ENCODE measurements around the gene CAMK2B. TPM values are rescaled to one million over a fixed set of nuclear protein-coding genes. Genes with fewer than 3 reads are reported as not detected.

CAMK2B gene
- polyA plus RNA-seq, 3 donors, result 0.13 TPM; not detected in 2

DNA sequence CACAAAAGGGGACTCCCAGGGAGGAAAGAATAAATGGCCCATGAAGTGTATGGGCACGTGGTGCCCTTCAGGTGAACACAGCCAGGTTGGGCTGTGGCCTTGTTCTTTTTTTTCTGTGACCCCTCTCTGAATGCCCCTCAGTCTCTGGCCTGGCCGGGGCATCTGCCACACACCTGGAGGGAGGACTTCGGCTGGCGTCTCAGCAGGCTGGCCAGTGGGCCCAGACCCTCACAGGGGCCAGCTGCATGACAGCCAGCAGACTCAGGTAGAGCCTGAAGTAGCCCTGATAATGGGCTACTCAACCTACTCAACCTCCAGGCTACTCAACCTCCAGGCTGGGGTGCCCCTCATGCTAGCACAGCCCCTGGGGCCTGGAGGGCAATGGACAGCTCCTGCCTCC lies 9.8 kb upstream of the CAMK2B start:
- TF ChIP-seq CTCF (IDR thresholded peaks at IDR 0.05), result no peak
- Histone ChIP-seq H3K9me3 (replicated peaks in 1 of 2; ENCODE audit: control insufficient read depth in 1 of 2, insufficient read depth in 1 of 2, low read length in 2 of 2) (no peaks in the 10 kb centered on the region), H3K4me2 (replicated peaks; ENCODE audit: extremely low read depth, low read length, poor library complexity, severe bottlenecking) (no peak overlapping the region), H3K9ac (ENCODE audit: insufficient read depth, low read length, poor library complexity, severe bottlenecking) (no peak overlapping the region), H2AFZ (ENCODE audit: insufficient read depth, low read depth, low read length, poor library complexity, severe bottlenecking) (no peak overlapping the region), H3K27me3 (ENCODE audit: control insufficient read depth in 2 of 2, insufficient read depth in 2 of 2, low read length in 2 of 2) (no peaks in the 10 kb centered on the region), H4K20me1 (ENCODE audit: insufficient read depth, low read length) (no peaks in the 10 kb centered on the region), H3K4me3 (replicated peaks in 1 of 3; ENCODE audit: low read depth in 2 of 3, low read length in 3 of 3) (no peak overlapping the region), H3K36me3 (replicated peaks in 1 of 2; ENCODE audit: control insufficient read depth in 1 of 2, insufficient read depth in 2 of 2, low read length in 2 of 2) (no peaks in the 10 kb centered on the region), H3K27ac (ENCODE audit: low read depth in 1 of 2, low read length in 2 of 2) (no peak overlapping the region), H3K79me2 (ENCODE audit: insufficient read depth, low read length) (no peaks in the 10 kb centered on the region), H3K4me1 (ENCODE audit: control insufficient read depth in 1 of 2, insufficient read depth in 2 of 2, low read length in 2 of 2) (no peaks in the 10 kb centered on the region)
- intact Hi-C loops (cut with micrococcal nuclease), result no loop called here
- Mint-ChIP-seq H3K4me3 (no peak overlapping the region), H3K27ac (no peak overlapping the region), H3K9me3 (peaks cover 0 to 8% (median 2%) of the 10 kb centered on the region in 7 donors), H3K27me3 (ENCODE audit: low read depth in 3 of 3) (peaks cover 4 to 9% (median 6%) of the 10 kb centered on the region in 3 donors), H3K4me1 (no peaks in the 10 kb centered on the region), H3K36me3 (no peaks in the 10 kb centered on the region)
- no peak for DNase-seq
- 91% methylated on average over 4 of the region's 4 CpGs for WGBS (ENCODE audit: insufficient coverage)

DNA sequence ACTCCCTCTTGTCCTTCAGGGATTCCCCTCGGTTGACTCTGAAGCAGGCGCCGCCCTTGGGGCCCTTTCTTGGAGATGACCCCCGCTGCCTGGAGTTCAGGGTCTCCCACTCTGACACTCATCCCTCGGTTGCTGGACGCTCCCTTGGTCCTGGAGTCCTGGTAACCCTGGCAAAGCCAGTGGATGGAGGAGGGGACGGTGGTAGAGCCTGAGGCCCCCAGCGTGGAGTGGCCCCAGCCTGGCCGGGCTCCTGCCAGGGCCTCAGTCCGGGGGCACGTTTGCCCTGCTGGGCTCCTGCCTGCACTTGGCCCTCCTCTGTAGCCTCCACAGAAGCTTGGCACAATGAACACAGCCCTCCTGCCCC lies 9.3 kb upstream of the CAMK2B start:
- no peak overlapping the region for H3K27ac Mint-ChIP-seq
- no peak overlapping the region for H3K4me2 ChIP-seq (replicated peaks; ENCODE audit: extremely low read depth, low read length, poor library complexity, severe bottlenecking)
- H3K9me3 Mint-ChIP-seq, result peaks cover 0 to 8% (median 2%) of the 10 kb centered on the region in 7 donors
- no peak for DNase-seq
- intact Hi-C loops (cut with micrococcal nuclease), result no loop called here
- no peaks in the 10 kb centered on the region for H3K36me3 Mint-ChIP-seq
- no peaks in the 10 kb centered on the region for H3K4me1 Mint-ChIP-seq
- no peak overlapping the region for H3K9ac ChIP-seq (ENCODE audit: insufficient read depth, low read length, poor library complexity, severe bottlenecking)
- H4K20me1 ChIP-seq (ENCODE audit: insufficient read depth, low read length), result no peaks in the 10 kb centered on the region
- no peaks in the 10 kb centered on the region for H3K79me2 ChIP-seq (ENCODE audit: insufficient read depth, low read length)
- H3K27ac ChIP-seq (ENCODE audit: low read depth in 1 of 2, low read length in 2 of 2), result no peak overlapping the region
- no peak overlapping the region for H3K4me3 Mint-ChIP-seq
- no peaks in the 10 kb centered on the region for H3K36me3 ChIP-seq (replicated peaks in 1 of 2; ENCODE audit: control insufficient read depth in 1 of 2, insufficient read depth in 2 of 2, low read length in 2 of 2)
- WGBS (ENCODE audit: insufficient coverage), result 95% methylated on average over 9 of the region's 11 CpGs
- no peaks in the 10 kb centered on the region for H3K4me1 ChIP-seq (ENCODE audit: control insufficient read depth in 1 of 2, insufficient read depth in 2 of 2, low read length in 2 of 2)
- H3K27me3 ChIP-seq (ENCODE audit: control insufficient read depth in 2 of 2, insufficient read depth in 2 of 2, low read length in 2 of 2), result no peaks in the 10 kb centered on the region
- H3K4me3 ChIP-seq (replicated peaks in 1 of 3; ENCODE audit: low read depth in 2 of 3, low read length in 3 of 3), result no peak overlapping the region
- no peak for TF ChIP-seq CTCF (IDR thresholded peaks at IDR 0.05)
- peaks cover 4 to 9% (median 6%) of the 10 kb centered on the region in 3 donors for H3K27me3 Mint-ChIP-seq (ENCODE audit: low read depth in 3 of 3)
- no peak overlapping the region for H2AFZ ChIP-seq (ENCODE audit: insufficient read depth, low read depth, low read length, poor library complexity, severe bottlenecking)
- H3K9me3 ChIP-seq (replicated peaks in 1 of 2; ENCODE audit: control insufficient read depth in 1 of 2, insufficient read depth in 1 of 2, low read length in 2 of 2), result no peaks in the 10 kb centered on the region

All from CD14-positive monocyte (primary cell).